ENCODE results near the gene SRPK2. TPM values are rescaled to one million over a fixed set of nuclear protein-coding genes. Genes with fewer than 3 reads are reported as not detected.
"Not testable (repeated sequence)": the region's sequence is repeated elsewhere in the genome, so short reads cannot be mapped to it uniquely, and the experiment has no call there.

SRPK2 gene
- polyA plus RNA-seq, 1 of the 3 experiments (the other 2 are of a cell fraction): 15.4 TPM

DNA sequence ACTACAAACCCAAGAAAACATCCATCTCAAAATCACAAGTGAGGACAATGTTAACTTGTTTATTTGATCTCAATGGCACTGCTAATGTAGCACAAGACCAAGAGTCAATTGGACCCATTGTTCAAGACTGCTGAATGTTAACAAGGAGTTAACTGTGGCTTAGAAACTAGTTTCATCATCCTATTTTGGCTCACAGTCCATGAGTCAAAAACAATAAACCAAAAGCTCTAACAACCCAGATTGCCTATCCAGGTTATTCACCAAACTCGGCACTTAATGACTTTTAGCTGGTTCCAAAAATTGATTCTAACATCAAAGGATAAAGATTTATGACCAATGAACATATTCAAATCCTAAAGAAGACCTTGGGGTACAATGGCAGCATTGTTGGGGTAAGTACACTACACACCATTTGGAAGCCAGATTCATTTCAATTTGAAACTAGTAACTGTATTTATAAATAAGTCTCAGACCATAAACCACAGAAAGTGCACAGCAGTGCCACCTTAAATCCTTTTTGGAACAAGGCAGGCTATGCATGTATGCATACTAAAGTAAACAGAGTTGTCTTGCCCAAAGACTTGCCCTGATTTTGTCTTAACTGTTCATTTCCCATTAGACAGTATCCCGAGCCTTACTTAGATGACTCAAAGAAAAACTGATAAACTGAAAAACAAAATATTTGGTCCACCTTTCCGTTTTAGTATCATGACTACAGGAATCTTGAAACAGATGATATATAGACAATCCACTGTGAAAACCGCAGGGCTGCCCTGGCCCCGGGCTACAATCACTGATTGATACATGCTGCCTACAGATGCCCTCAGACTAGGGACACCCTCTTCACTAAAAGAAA, 84.5 kb downstream of the SRPK2 start:
- 82% methylated on average over 5 of the region's 5 CpGs for WGBS (ENCODE audit: low lambda C conversion rate)
- DNase-seq: no peak
- Histone ChIP-seq H3K79me2 (ENCODE audit: insufficient read depth) (peaks cover 96% of the 10 kb centered on the region), H4K20me1 (ENCODE audit: insufficient read depth) (peaks cover 66% of the 10 kb centered on the region), H3K9ac (no peak overlapping the region), H3K27me3 (ENCODE audit: insufficient read depth) (no peaks in the 10 kb centered on the region), H3K4me3 (ENCODE audit: low read depth in 2 of 2, low read length in 1 of 2) (no peak overlapping the region), H3K4me2 (no peak overlapping the region), H3K9me2 (no peaks in the 10 kb centered on the region), H3K27ac (ENCODE audit: low read depth in 2 of 2, low read length in 1 of 2) (peak overlapping the region in 1 of 2 experiments; percentile 16; a peak in 1 of 4 replicates), H3F3A (replicated peaks; ENCODE audit: insufficient read depth) (peaks cover 13% of the 10 kb centered on the region), H3K4me1 (ENCODE audit: control insufficient read depth in 1 of 2, insufficient read depth in 2 of 2, low read depth in 1 of 2, low read length in 1 of 2) (peaks cover 0 to 7% of the 10 kb centered on the region in 2 experiments; a peak in 2 of 4 replicates), H2AFZ (ENCODE audit: low read depth) (no peak overlapping the region), H3K36me3 (replicated peaks in 1 of 2; ENCODE audit: control insufficient read depth in 1 of 2, insufficient read depth in 2 of 2, low read length in 1 of 2) (peaks cover 3% of the 10 kb centered on the region in 2 experiments), H3K9me3 (no peaks in the 10 kb centered on the region)
- POLR2A ChIA-PET: no interaction called here
- CTCF ChIA-PET: interaction anchor here (2.0 kb wide), 1 partner anchor 15 kb away, joined by 5 read pairs; no protein-coding TSS in a partner anchor
- TF ChIP-seq, protein P1, sequence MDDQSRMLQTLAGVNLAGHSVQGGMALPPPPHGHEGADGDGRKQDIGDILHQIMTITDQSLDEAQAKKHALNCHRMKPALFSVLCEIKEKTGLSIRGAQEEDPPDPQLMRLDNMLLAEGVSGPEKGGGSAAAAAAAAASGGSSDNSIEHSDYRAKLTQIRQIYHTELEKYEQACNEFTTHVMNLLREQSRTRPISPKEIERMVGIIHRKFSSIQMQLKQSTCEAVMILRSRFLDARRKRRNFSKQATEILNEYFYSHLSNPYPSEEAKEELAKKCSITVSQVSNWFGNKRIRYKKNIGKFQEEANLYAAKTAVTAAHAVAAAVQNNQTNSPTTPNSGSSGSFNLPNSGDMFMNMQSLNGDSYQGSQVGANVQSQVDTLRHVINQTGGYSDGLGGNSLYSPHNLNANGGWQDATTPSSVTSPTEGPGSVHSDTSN (IDR thresholded peaks at IDR 0.05): no peak

DNA sequence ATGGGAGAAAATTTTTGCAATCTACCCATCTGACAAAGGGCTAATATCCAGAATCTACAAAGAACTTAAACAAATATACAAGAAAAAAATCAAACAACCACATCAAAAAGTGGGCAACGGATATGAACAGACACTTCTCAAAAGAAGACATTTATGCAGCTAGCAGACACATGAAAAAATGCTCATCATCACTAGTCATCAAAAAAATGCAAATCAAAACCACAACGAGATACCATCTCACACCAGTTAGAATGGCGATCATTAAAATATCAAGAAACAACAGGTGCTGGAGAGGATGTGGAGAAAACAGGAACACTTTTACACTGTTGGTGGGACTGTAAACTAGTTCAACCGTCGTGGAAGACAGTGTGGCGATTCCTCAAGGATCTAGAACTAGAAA, 88.1 kb downstream of the SRPK2 start:
- H3K27ac ChIP-seq (ENCODE audit: low read depth in 2 of 2, low read length in 1 of 2); H2AFZ ChIP-seq (ENCODE audit: low read depth); DNase-seq; H3K4me2 ChIP-seq; H3K9ac ChIP-seq; POLR2A ChIA-PET; H3K9me3 ChIP-seq; H3K4me3 ChIP-seq (ENCODE audit: low read depth in 2 of 2, low read length in 1 of 2); H3K27me3 ChIP-seq (ENCODE audit: insufficient read depth); H3K36me3 ChIP-seq (replicated peaks in 1 of 2; ENCODE audit: control insufficient read depth in 1 of 2, insufficient read depth in 2 of 2, low read length in 1 of 2); CTCF ChIA-PET; H3K9me2 ChIP-seq; H3K4me1 ChIP-seq (ENCODE audit: control insufficient read depth in 1 of 2, insufficient read depth in 2 of 2, low read depth in 1 of 2, low read length in 1 of 2): not testable (repeated sequence)
- WGBS (ENCODE audit: low lambda C conversion rate): 94% methylated on average over 6 of the region's 6 CpGs
- Histone ChIP-seq H3F3A (replicated peaks; ENCODE audit: insufficient read depth) (peaks cover 17% of the 10 kb centered on the region), H3K79me2 (ENCODE audit: insufficient read depth) (peaks cover 95% of the 10 kb centered on the region), H4K20me1 (ENCODE audit: insufficient read depth) (peaks cover 64% of the 10 kb centered on the region)

DNA sequence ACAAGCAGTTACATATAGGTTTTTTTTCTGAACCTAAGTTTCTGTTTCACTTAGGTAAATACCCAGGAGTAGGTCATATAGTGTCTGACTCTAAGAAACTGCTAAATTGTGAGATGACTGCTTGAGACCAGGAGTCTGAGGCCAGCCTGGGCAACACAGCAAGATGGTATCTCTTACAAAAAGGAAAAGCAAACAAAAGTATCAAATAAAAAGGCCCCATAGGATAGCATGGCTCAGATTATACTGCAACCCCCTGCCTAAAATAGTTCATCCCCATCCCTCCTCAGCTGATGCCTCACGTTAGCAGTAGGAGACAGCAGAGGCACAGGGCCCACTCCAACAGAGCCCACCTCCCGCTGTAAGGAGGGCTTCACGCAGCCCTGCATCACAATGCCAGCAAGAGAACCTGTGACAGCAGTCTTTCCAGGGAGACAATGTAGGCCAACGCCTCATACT, 90.3 kb downstream of the SRPK2 start:
- Histone ChIP-seq H3K79me2 (ENCODE audit: insufficient read depth) (peaks cover 94% of the 10 kb centered on the region), H3K9me3 (no peaks in the 10 kb centered on the region), H4K20me1 (ENCODE audit: insufficient read depth) (peaks cover 55% of the 10 kb centered on the region), H3F3A (replicated peaks; ENCODE audit: insufficient read depth) (peaks cover 13% of the 10 kb centered on the region), H3K27me3 (ENCODE audit: insufficient read depth) (no peaks in the 10 kb centered on the region), H3K9ac (no peak overlapping the region), H3K27ac (ENCODE audit: low read depth in 2 of 2, low read length in 1 of 2) (no peak overlapping the region), H3K36me3 (replicated peaks in 1 of 2; ENCODE audit: control insufficient read depth in 1 of 2, insufficient read depth in 2 of 2, low read length in 1 of 2) (peaks cover 0 to 3% of the 10 kb centered on the region in 2 experiments), H3K4me3 (ENCODE audit: low read depth in 2 of 2, low read length in 1 of 2) (no peak overlapping the region), H3K9me2 (no peaks in the 10 kb centered on the region), H3K4me2 (no peak overlapping the region), H2AFZ (ENCODE audit: low read depth) (no peak overlapping the region), H3K4me1 (ENCODE audit: control insufficient read depth in 1 of 2, insufficient read depth in 2 of 2, low read depth in 1 of 2, low read length in 1 of 2) (no peaks in the 10 kb centered on the region; a peak in 1 of 4 replicates)
- ChIA-PET CTCF (interaction anchor here (0.5 to 0.7 kb wide), 2 partner anchors 37 to 356 kb away, joined by 3 read pairs; no protein-coding TSS in a partner anchor), POLR2A (no interaction called here)
- no peak for DNase-seq
- TF ChIP-seq ELF1 (IDR thresholded peaks at IDR 0.05) (no peak), NRF1 (IDR thresholded peaks at IDR 0.05; ENCODE audit: low read depth, low read length) (no peak), FOXM1 (IDR thresholded peaks at IDR 0.05; ENCODE audit: low read depth) (no peak), FOXJ3 (CRISPR knock-in tag; IDR thresholded peaks at IDR 0.05) (no peak), CHD2 (IDR thresholded peaks at IDR 0.05; ENCODE audit: low read length, partially characterized antibody) (no peak), TEAD4 (IDR thresholded peaks at IDR 0.05; ENCODE audit: borderline replicate concordance, insufficient read depth) (no peak), GATA2 (CRISPR knock-in tag; IDR thresholded peaks at IDR 0.05) (no peak), RCOR1 (IDR thresholded peaks at IDR 0.05; ENCODE audit: low read length) (no peak), NFIC (IDR thresholded peaks at IDR 0.05; ENCODE audit: borderline replicate concordance) (no peak)
- TF ChIP-seq, protein P2, sequence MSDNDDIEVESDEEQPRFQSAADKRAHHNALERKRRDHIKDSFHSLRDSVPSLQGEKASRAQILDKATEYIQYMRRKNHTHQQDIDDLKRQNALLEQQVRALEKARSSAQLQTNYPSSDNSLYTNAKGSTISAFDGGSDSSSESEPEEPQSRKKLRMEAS (IDR thresholded peaks at IDR 0.05; ENCODE audit: low read depth): no peak
- TF ChIP-seq, protein P3, sequence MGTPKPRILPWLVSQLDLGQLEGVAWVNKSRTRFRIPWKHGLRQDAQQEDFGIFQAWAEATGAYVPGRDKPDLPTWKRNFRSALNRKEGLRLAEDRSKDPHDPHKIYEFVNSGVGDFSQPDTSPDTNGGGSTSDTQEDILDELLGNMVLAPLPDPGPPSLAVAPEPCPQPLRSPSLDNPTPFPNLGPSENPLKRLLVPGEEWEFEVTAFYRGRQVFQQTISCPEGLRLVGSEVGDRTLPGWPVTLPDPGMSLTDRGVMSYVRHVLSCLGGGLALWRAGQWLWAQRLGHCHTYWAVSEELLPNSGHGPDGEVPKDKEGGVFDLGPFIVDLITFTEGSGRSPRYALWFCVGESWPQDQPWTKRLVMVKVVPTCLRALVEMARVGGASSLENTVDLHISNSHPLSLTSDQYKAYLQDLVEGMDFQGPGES (IDR thresholded peaks at IDR 0.05; ENCODE audit: low read depth, low read length): no peak
- 99% methylated on average over 4 of the region's 4 CpGs for WGBS (ENCODE audit: low lambda C conversion rate)

All from SK-N-SH (cell line).